Measurements from ENCODE around the gene ERH.

ERH gene

GRCh38 chr14:69349091-69349777, 48.9 kb downstream of the ERH start:
- DNase-seq: no peak
- no peak overlapping the region for H3K27ac ChIP-seq
- H3K27me3 ChIP-seq (replicated peaks): no peaks in the 10 kb centered on the region
- H3K36me3 ChIP-seq (replicated peaks): no peaks in the 10 kb centered on the region
- H3K4me3 ChIP-seq (ENCODE audit: low read depth, low read length): no peak overlapping the region
- in situ Hi-C loops (cut with HindIII; ENCODE audit: low pct_ligation_motif_present, low sequenced_read_pairs): no loop called here
- no peak for TF ChIP-seq CTCF (IDR thresholded peaks at IDR 0.05; ENCODE audit: low read depth, low read length, missing control alignments)

GRCh38 chr14:69346710-69347109, 51.4 kb downstream of the ERH start:
- Histone ChIP-seq H3K27ac (no peak overlapping the region), H3K27me3 (replicated peaks) (no peaks in the 10 kb centered on the region), H3K4me3 (ENCODE audit: low read depth, low read length) (no peak overlapping the region), H3K36me3 (replicated peaks) (no peaks in the 10 kb centered on the region)
- in situ Hi-C loops (cut with HindIII; ENCODE audit: low pct_ligation_motif_present, low sequenced_read_pairs): no loop called here
- TF ChIP-seq CTCF (IDR thresholded peaks at IDR 0.05; ENCODE audit: low read depth, low read length, missing control alignments): peak; percentile 93
- DNase-seq: no peak

DNA sequence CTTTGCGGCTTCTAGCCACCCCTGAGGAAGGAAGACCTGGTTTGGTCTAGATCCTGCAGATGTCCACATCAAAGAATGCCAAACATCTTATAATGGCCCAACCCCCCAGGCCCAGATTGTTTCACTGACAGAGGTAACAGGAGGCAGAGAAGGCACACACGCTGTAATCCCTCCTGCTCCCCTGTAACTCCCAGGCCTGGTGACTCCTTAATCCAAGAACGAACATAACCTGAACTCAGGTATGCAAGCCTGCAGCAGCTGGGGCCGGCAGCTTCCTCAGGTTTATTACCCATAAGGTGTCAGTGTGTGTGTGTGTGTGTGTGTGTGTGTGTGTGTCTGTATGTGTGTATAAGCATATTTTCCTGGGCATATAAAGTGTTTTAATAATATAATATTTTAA, 52.7 kb downstream of the ERH start:
- no peaks in the 10 kb centered on the region for H3K36me3 ChIP-seq (replicated peaks)
- in situ Hi-C loops (cut with HindIII; ENCODE audit: low pct_ligation_motif_present, low sequenced_read_pairs): no loop called here
- TF ChIP-seq CTCF (IDR thresholded peaks at IDR 0.05; ENCODE audit: low read depth, low read length, missing control alignments): no peak
- H3K27me3 ChIP-seq (replicated peaks): no peaks in the 10 kb centered on the region
- H3K4me3 ChIP-seq (ENCODE audit: low read depth, low read length): no peak overlapping the region
- H3K27ac ChIP-seq: no peak overlapping the region
- DNase-seq: no peak

GRCh38 chr14:69344171-69344570, 53.9 kb downstream of the ERH start:
- no peaks in the 10 kb centered on the region for H3K27me3 ChIP-seq (replicated peaks)
- no peaks in the 10 kb centered on the region for H3K36me3 ChIP-seq (replicated peaks)
- TF ChIP-seq CTCF (IDR thresholded peaks at IDR 0.05; ENCODE audit: low read depth, low read length, missing control alignments): no peak
- in situ Hi-C loops (cut with HindIII; ENCODE audit: low pct_ligation_motif_present, low sequenced_read_pairs): no loop called here
- H3K4me3 ChIP-seq (ENCODE audit: low read depth, low read length): no peak overlapping the region
- no peak for DNase-seq
- no peak overlapping the region for H3K27ac ChIP-seq

- Histone ChIP-seq H3K36me3 (replicated peaks) (no peaks in the 10 kb centered on the region), H3K27ac (no peak overlapping the region), H3K4me3 (ENCODE audit: low read depth, low read length) (no peak overlapping the region), H3K27me3 (replicated peaks) (no peaks in the 10 kb centered on the region)
- in situ Hi-C loops (cut with HindIII; ENCODE audit: low pct_ligation_motif_present, low sequenced_read_pairs): no loop called here
- TF ChIP-seq CTCF (IDR thresholded peaks at IDR 0.05; ENCODE audit: low read depth, low read length, missing control alignments): no peak
- no peak for DNase-seq
These were observed 55.1 kb downstream of the ERH start for GRCh38 chr14:69342928-69343525.

DNA sequence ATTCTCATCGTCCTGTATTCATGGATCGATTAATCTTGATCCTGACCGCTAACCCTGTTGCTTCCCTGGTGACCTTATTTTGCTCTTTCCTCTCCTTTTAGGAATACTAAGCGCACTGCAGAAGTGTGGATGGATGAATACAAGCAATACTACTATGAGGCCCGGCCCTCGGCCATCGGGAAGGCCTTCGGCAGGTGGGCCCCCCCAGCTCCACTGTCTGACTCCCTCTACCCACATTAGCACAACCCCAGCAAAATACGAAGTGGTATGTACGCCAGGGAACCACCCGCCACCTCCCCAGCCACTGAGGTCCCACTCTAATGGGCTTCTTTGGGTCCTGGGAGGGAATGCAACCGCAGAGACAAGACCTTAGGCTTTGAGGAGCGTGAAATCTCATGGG, 58.7 kb downstream of the ERH start:
- Histone ChIP-seq H3K36me3 (replicated peaks) (no peaks in the 10 kb centered on the region), H3K27me3 (replicated peaks) (no peaks in the 10 kb centered on the region), H3K27ac (no peak overlapping the region), H3K4me3 (ENCODE audit: low read depth, low read length) (no peak overlapping the region)
- no peak for DNase-seq
- TF ChIP-seq CTCF (IDR thresholded peaks at IDR 0.05; ENCODE audit: low read depth, low read length, missing control alignments): no peak
- in situ Hi-C loops (cut with HindIII; ENCODE audit: low pct_ligation_motif_present, low sequenced_read_pairs): no loop called here

All from brain microvascular endothelial cell (primary cell).